Daoy (cell line): ENCODE results near the gene PCDHB16. TPM values are rescaled to one million over a fixed set of nuclear protein-coding genes. Genes with fewer than 3 reads are reported as not detected.
"Not testable (repeated sequence)": the region's sequence is repeated elsewhere in the genome, so short reads cannot be mapped to it uniquely, and the experiment has no call there.

Source experiments
- DNase-seq: peaks from one replicate; pipeline ENCODE4 v3.0.0-alpha.2; 2015; ENCODE audit warnings: low read depth
- total RNA-seq: library from RNA; depleted of rRNA; stranded (reverse); fragments of >200 nt; shearing (Covaris generic); gene quantifications from 2 replicates; pipeline ENCODE4 v1.2.3, GENCODE V29; 2014

The PCDHB16 gene
- total RNA-seq, 1 experiment from 2014 or later = 4.3 TPM

GRCh38 chr5:141184117-141184855 is 2.1 kb downstream of the PCDHB16 start:
- DNase-seq = not testable (repeated sequence)

- peak; percentile 63 for DNase-seq
These were observed 4.8 kb downstream of the PCDHB16 start, which contains the start of gene PCDHB9 for GRCh38 chr5:141186897-141187512. PCDHB9 (plus strand) TSS chr5:141187161; CDS start chr5:141187319, 158 bp downstream.

GRCh38 chr5:141188682-141189081 is 6.5 kb downstream of the PCDHB16 start:
- not testable (repeated sequence) for DNase-seq

- DNase-seq = not testable (repeated sequence)
These were observed 6.9 kb downstream of the PCDHB16 start for GRCh38 chr5:141189131-141189530.

GRCh38 chr5:141192110-141192725 is 10.0 kb downstream of the PCDHB16 start, which contains the start of gene PCDHB10:
PCDHB10 (plus strand) TSS chr5:141192353; CDS start chr5:141192553, 200 bp downstream.
- DNase-seq = peak; percentile 65

GRCh38 chr5:141194332-141194731 is 12.1 kb downstream of the PCDHB16 start:
- DNase-seq = not testable (repeated sequence)

- no peak for DNase-seq
These were observed 14.2 kb downstream of the PCDHB16 start for GRCh38 chr5:141196363-141196762.

GRCh38 chr5:141199359-141200235 is 17.4 kb downstream of the PCDHB16 start, which contains the start of gene PCDHB11:
PCDHB11 (plus strand) TSS chr5:141199627; CDS start chr5:141199775, 148 bp downstream.
- peak; percentile 45 for DNase-seq

GRCh38 chr5:141201126-141201525 is 18.9 kb downstream of the PCDHB16 start:
- not testable (repeated sequence) for DNase-seq

GRCh38 chr5:141201646-141202045 is 19.5 kb downstream of the PCDHB16 start:
- DNase-seq = not testable (repeated sequence)

- DNase-seq = peak; percentile 56
These were observed 26.3 kb downstream of the PCDHB16 start, which contains the start of gene PCDHB12 for GRCh38 chr5:141208478-141208877. PCDHB12 (plus strand) TSS chr5:141208719; CDS start chr5:141208908, 189 bp downstream.

GRCh38 chr5:141210281-141210680 is 28.1 kb downstream of the PCDHB16 start:
- DNase-seq = not testable (repeated sequence)

- not testable (repeated sequence) for DNase-seq
These were observed 28.7 kb downstream of the PCDHB16 start for GRCh38 chr5:141210849-141211248.

- DNase-seq = peak; percentile 72
These were observed 31.6 kb downstream of the PCDHB16 start, which contains the start of gene PCDHB13 for GRCh38 chr5:141213656-141214339. PCDHB13 (plus strand) TSS chr5:141213919; CDS start chr5:141214124, 205 bp downstream.

- not testable (repeated sequence) for DNase-seq
These were observed 32.4 kb downstream of the PCDHB16 start for GRCh38 chr5:141214583-141214982.

- not testable (repeated sequence) for DNase-seq
These were observed 33.3 kb downstream of the PCDHB16 start for GRCh38 chr5:141215504-141215903.

GRCh38 chr5:141216035-141216434 is 33.8 kb downstream of the PCDHB16 start:
- DNase-seq = not testable (repeated sequence)

GRCh38 chr5:141223112-141223783 is 41.1 kb downstream of the PCDHB16 start, which contains the start of gene PCDHB14:
PCDHB14 (plus strand) TSS chr5:141223343; CDS start chr5:141223506, 163 bp downstream.
- DNase-seq = peak; percentile 44

- not testable (repeated sequence) for DNase-seq
These were observed 42.7 kb downstream of the PCDHB16 start for GRCh38 chr5:141224844-141225243.

- not testable (repeated sequence) for DNase-seq
These were observed 43.2 kb downstream of the PCDHB16 start for GRCh38 chr5:141225421-141225820.
